Peyer's patch (tissue), 4 donors: ENCODE measurements around the gene SLC2A4. TPM values are rescaled to one million over a fixed set of nuclear protein-coding genes. Genes with fewer than 3 reads are reported as not detected.

ENCODE experiments used
- DNase-seq, 3 donors: peaks; one replicate each; pipeline ENCODE4 v3.0.0-alpha.2; 2017 to 2019
- H3K27ac ChIP-seq, 4 donors: fragments of 200-600 bp; sonication (generic); one replicate each; pipeline ENCODE4 v1.5.1; 2016 to 2019
- H3K27me3 ChIP-seq, 2 donors: fragments of 200-600 bp; sonication (generic); one replicate each; pipeline ENCODE4 v1.5.1; 2019
- H3K36me3 ChIP-seq, 3 donors: fragments of 200-600 bp; sonication (generic); one replicate each; pipeline ENCODE4 v1.5.1; 2016 to 2019
- H3K4me1 ChIP-seq, 4 donors: fragments of 200-600 bp; sonication (generic); one replicate each; pipeline ENCODE4 v1.5.1; 2016 to 2019
- H3K4me3 ChIP-seq, 4 donors: fragments of 200-600 bp; sonication (generic); 1 replicate in 3 of 4; 2 replicates in 1 of 4; pipeline ENCODE4 v1.5.1; 2016 to 2019; ENCODE audit warnings: mild to moderate bottlenecking in 1 of 4
- H3K9me3 ChIP-seq, 4 donors: fragments of 200-600 bp; sonication (generic); one replicate each; pipeline ENCODE4 v1.5.1; 2016 to 2019; ENCODE audit warnings: mild to moderate bottlenecking in 1 of 4
- POLR2A ChIP-seq, 2 donors: fragments of 450-650 bp; IDR thresholded peaks; one replicate each; pipeline ENCODE4 v1.5.1; 2017; ENCODE audit warnings: antibody characterized with exemption in 2 of 2, mild to moderate bottlenecking in 2 of 2, moderate library complexity in 2 of 2
- total RNA-seq, 4 donors: library from RNA; depleted of rRNA; stranded (reverse); fragments of >200 nt; gene quantifications; one replicate each; pipeline ENCODE4 v1.1.0, GENCODE V29; 2016
- TF ChIP-seq, protein P1 (sequence below), 6 experiments: fragments of 450-650 bp in 4 of 6; fragments of 200-600 bp in 2 of 6; sonication (generic) in 1 of 6; IDR thresholded peaks; one replicate each; pipeline ENCODE4 v1.5.1; 2017 to 2019; ENCODE audit warnings: antibody characterized with exemption in 6 of 6, mild to moderate bottlenecking in 3 of 6, moderate library complexity in 1 of 6

Gene SLC2A4
- 1 to 10 TPM in 3 of 4 donors, not detected in 1; 1.1 to 7.6 (median 4.8) TPM for total RNA-seq

DNA sequence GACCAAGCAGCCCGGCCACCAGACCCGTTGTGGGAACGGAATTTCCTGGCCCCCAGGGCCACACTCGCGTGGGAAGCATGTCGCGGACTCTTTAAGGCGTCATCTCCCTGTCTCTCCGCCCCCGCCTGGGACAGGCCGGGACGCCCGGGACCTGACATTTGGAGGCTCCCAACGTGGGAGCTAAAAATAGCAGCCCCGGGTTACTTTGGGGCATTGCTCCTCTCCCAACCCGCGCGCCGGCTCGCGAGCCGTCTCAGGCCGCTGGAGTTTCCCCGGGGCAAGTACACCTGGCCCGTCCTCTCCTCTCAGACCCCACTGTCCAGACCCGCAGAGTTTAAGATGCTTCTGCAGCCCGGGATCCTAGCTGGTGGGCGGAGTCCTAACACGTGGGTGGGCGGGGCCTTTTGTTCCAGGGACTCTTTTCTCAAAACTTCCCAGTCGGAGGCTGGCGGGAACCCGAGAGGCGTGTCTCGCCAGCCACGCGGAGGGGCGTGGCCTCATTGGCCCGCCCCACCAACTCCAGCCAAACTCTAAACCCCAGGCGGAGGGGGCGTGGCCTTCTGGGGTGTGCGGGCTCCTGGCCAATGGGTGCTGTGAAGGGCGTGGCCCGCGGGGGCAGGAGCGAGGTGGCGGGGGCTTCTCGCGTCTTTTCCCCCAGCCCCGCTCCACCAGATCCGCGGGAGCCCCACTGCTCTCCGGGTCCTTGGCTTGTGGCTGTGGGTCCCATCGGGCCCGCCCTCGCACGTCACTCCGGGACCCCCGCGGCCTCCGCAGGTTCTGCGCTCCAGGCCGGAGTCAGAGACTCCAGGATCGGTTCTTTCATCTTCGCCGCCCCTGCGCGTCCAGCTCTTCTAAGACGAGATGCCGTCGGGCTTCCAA lies at the start of gene SLC2A4:
Gene SLC2A4, plus strand, starts transcription at position 645 of the 879 bp plus-strand sequence. Its CDS starts 217 bp downstream, at position 862.
- DNase-seq, result peak; percentile 89 to 97 (median 96)
- H3K27ac ChIP-seq, result peak within 1 kb of the TSS; percentile 48 to 83 (median 71)

DNA sequence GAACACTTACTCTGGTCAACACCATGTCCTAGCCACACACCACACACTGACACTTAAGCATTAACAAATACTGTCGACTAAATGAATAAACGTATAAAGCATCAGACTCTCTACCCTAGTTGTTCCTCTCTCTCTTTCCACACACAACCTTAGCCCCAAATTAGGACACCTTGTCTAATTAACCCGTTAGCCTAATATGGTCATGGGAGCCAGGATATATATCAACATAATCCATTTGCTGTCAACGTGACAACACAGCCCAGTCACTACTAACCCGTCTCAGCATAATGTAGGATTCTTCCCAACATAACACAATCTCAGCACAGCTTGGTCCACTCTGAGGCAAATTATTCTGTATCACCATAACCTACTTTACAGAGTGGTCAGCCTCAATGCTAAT lies 49.4 kb upstream of the SLC2A4 start:
- peaks cover 0 to 54% (median 0%) of the 10 kb centered on the region in 3 donors for H3K36me3 ChIP-seq
- DNase-seq, result no peak
- no peaks in the 10 kb centered on the region for H3K27me3 ChIP-seq
- H3K9me3 ChIP-seq, result no peaks in the 10 kb centered on the region
- TF ChIP-seq, protein P1, sequence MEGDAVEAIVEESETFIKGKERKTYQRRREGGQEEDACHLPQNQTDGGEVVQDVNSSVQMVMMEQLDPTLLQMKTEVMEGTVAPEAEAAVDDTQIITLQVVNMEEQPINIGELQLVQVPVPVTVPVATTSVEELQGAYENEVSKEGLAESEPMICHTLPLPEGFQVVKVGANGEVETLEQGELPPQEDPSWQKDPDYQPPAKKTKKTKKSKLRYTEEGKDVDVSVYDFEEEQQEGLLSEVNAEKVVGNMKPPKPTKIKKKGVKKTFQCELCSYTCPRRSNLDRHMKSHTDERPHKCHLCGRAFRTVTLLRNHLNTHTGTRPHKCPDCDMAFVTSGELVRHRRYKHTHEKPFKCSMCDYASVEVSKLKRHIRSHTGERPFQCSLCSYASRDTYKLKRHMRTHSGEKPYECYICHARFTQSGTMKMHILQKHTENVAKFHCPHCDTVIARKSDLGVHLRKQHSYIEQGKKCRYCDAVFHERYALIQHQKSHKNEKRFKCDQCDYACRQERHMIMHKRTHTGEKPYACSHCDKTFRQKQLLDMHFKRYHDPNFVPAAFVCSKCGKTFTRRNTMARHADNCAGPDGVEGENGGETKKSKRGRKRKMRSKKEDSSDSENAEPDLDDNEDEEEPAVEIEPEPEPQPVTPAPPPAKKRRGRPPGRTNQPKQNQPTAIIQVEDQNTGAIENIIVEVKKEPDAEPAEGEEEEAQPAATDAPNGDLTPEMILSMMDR (IDR thresholded peaks at IDR 0.05), result no peak
- no peak for TF ChIP-seq POLR2A (IDR thresholded peaks at IDR 0.05)
- peaks cover 0 to 36% (median 11%) of the 10 kb centered on the region in 4 donors for H3K4me1 ChIP-seq
- no peak overlapping the region for H3K27ac ChIP-seq
- no peak overlapping the region for H3K4me3 ChIP-seq

More for the DNA sequence above, at the start of gene SLC2A4:
- no peaks in the 10 kb centered on the region for H3K9me3 ChIP-seq
- H3K36me3 ChIP-seq, result no peaks in the 10 kb centered on the region
- H3K27me3 ChIP-seq, result no peaks in the 10 kb centered on the region
- H3K4me3 ChIP-seq, result peak within 1 kb of the TSS; percentile 38 to 63 (median 55)
- no peak for TF ChIP-seq POLR2A (IDR thresholded peaks at IDR 0.05)
- TF ChIP-seq, protein P1 (IDR thresholded peaks at IDR 0.05), result no peak
- peaks cover 2 to 28% (median 16%) of the 10 kb centered on the region in 4 donors for H3K4me1 ChIP-seq

DNA sequence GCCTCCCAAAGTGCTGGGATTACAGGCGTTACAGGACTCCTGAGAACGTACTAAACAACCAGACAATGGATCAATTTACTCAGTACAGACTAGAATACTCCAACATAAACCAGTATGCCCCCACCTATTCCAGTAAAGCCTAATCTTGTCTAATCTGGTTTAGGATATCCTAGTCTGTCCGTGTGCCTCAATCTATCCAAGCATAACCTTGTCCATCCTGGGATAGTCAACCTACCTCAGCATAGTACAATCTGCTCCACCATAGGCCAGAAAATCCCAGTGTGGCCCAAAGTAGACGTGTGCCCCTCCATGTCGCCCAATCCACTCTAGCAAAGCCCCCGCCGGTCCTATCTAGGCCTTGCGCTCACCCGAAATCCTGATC lies 47.8 kb upstream of the SLC2A4 start:
- Histone ChIP-seq H3K27me3 (no peaks in the 10 kb centered on the region), H3K4me3 (peak overlapping the region; percentile 76 to 91 (median 90)), H3K36me3 (peaks cover 0 to 41% (median 0%) of the 10 kb centered on the region in 3 donors), H3K4me1 (peaks cover 0 to 41% (median 11%) of the 10 kb centered on the region in 4 donors), H3K9me3 (no peaks in the 10 kb centered on the region), H3K27ac (peak overlapping the region; percentile 74 to 96 (median 90))
- no peak for DNase-seq
- no peak for TF ChIP-seq POLR2A (IDR thresholded peaks at IDR 0.05)
- TF ChIP-seq, protein P1 (IDR thresholded peaks at IDR 0.05), result no peak

DNA sequence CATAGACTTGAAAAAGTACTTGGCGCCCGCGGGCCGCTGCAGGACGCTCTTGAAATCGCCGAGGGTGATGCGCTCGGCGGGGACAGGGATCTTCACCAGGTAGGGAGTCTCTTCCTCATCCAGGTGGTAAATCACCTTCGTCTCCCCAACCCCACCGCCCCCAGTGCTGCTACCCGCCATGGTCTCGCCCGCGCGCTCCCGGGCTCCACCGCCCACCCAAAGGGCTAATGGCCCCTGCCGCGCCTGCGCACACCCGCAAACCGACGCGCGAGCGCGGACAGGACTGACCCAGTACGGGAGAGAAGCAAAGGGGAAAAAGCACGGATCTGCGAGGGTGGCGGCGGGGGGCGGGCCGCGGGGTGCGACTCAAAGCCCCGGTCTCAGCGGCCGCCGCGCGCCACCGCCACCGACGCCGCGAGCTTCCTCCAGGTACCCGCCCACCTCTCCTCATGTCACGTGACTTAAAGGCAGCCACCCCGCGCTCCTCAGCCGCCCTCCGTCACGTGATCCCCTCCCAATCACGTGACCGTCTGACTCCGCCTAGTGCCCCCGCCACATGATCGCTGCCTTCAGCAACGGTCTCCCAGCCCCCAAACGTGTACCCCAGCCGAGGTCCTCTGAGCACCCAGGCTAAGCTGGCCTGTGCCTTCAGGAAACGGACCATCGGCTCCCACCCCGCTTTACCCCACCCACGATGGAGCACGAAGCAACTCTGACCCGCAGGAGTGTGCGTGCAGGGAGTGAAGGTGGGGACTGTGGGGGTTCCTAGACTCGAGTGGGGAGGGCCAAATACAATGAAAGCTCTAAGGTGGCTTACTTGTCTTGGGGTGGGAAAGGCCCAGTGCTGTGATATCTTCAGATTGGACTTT lies 47.2 kb upstream of the SLC2A4 start, which contains the start of gene DVL2:
Gene DVL2, minus strand, starts transcription at position 435 of the 869 bp plus-strand sequence. Its CDS starts 255 bp downstream, at position 180.
- H3K27ac ChIP-seq, result peak within 1 kb of the TSS; percentile 74 to 96 (median 90)
- H3K36me3 ChIP-seq, result peaks cover 0 to 34% (median 0%) of the 10 kb centered on the region in 3 donors
- H3K9me3 ChIP-seq, result no peaks in the 10 kb centered on the region
- H3K4me1 ChIP-seq, result peaks cover 0 to 41% (median 11%) of the 10 kb centered on the region in 4 donors
- peak; percentile 96 to 98 (median 98) for DNase-seq
- peak within 1 kb of the TSS; percentile 76 to 91 (median 90) for H3K4me3 ChIP-seq
- peak; percentile 73 to 77 for TF ChIP-seq POLR2A (IDR thresholded peaks at IDR 0.05)
- TF ChIP-seq, protein P1 (IDR thresholded peaks at IDR 0.05), result peak in 1 of 6 experiments; percentile 18
- no peaks in the 10 kb centered on the region for H3K27me3 ChIP-seq
